HG03060 (cell line): Measurements from ENCODE around the gene HCFC2.
"Not testable (repeated sequence)": the region's sequence is repeated elsewhere in the genome, so short reads cannot be mapped to it uniquely, and the experiment has no call there.

Experiments used
- ATAC-seq: cut with Tn5 transposase; IDR thresholded peaks from one replicate; pipeline ENCODE4 v1.9.1; 2021; ENCODE audit warnings: low read depth, moderate number of reproducible peaks; ENCODE audit not compliant: unreplicated experiment

Gene HCFC2

GRCh38 chr12:104114834-104115586 is 50.7 kb downstream of the HCFC2 start:
- not testable (repeated sequence) for ATAC-seq

- ATAC-seq: no peak
Measured at GRCh38 chr12:104115587-104115975, 51.2 kb downstream of the HCFC2 start.

GRCh38 chr12:104121001-104121400 is 56.7 kb downstream of the HCFC2 start:
- no peak for ATAC-seq

- ATAC-seq: no peak
Measured at GRCh38 chr12:104122298-104122697, 58.0 kb downstream of the HCFC2 start.

- ATAC-seq: no peak
Measured at GRCh38 chr12:104126548-104126947, 62.2 kb downstream of the HCFC2 start.

- ATAC-seq: no peak
Measured at GRCh38 chr12:104130760-104131159, 66.4 kb downstream of the HCFC2 start.

GRCh38 chr12:104131609-104132008 is 67.3 kb downstream of the HCFC2 start:
- no peak for ATAC-seq

GRCh38 chr12:104132351-104132956 is 68.1 kb downstream of the HCFC2 start:
- no peak for ATAC-seq

GRCh38 chr12:104133321-104133720 is 69.0 kb downstream of the HCFC2 start:
- ATAC-seq: no peak

- no peak for ATAC-seq
Measured at GRCh38 chr12:104133866-104134265, 69.5 kb downstream of the HCFC2 start.

GRCh38 chr12:104134882-104135281 is 70.6 kb downstream of the HCFC2 start:
- no peak for ATAC-seq

- no peak for ATAC-seq
Measured at GRCh38 chr12:104136577-104136976, 72.2 kb downstream of the HCFC2 start.

- no peak for ATAC-seq
Measured at GRCh38 chr12:104137001-104137901, 72.9 kb downstream of the HCFC2 start.

- peak; percentile 92 for ATAC-seq
Measured at GRCh38 chr12:104137902-104138796, 73.8 kb downstream of the HCFC2 start, which contains the start of gene NFYB. Gene NFYB (minus strand): TSS chr12:104138210. CDS start chr12:104135453, 2,757 bp downstream.

- no peak for ATAC-seq
Measured at GRCh38 chr12:104138797-104139152, 74.4 kb downstream of the HCFC2 start.

GRCh38 chr12:104142543-104142942 is 78.2 kb downstream of the HCFC2 start:
- ATAC-seq: no peak

GRCh38 chr12:104143002-104143401 is 78.7 kb downstream of the HCFC2 start:
- ATAC-seq: no peak

- ATAC-seq: no peak
Measured at GRCh38 chr12:104143918-104144317, 79.6 kb downstream of the HCFC2 start.

GRCh38 chr12:104147346-104147745 is 83.0 kb downstream of the HCFC2 start:
- ATAC-seq: no peak

- no peak for ATAC-seq
Measured at GRCh38 chr12:104150416-104150815, 86.1 kb downstream of the HCFC2 start.
